Posterior vena cava (tissue), 2 donors: ENCODE data around the gene MYOF. TPM values are rescaled to one million over a fixed set of nuclear protein-coding genes. Genes with fewer than 3 reads are reported as not detected.
"Not testable (repeated sequence)": the region's sequence is repeated elsewhere in the genome, so short reads cannot be mapped to it uniquely, and the experiment has no call there.

Experiments used
- DNase-seq: peaks from one replicate; pipeline ENCODE4 v3.0.0-alpha.2; 2020; ENCODE audit warnings: low spot score
- intact Hi-C, 2 donors: fragments of 100-400 bp; cut with DNase I; formaldehyde crosslinking; loops; one replicate each; pipeline versions ENCODE4 v1.14.1 to v1.14.2; 2022 to 2023
- total RNA-seq, 2 donors: library from RNA; stranded (reverse); fragmentation: NEBNext Ultra II Directional; extraction: Animal tissue kit (Norgen Biotek cat#: 25700); gene quantifications; one replicate each; pipeline ENCODE4 v1.2.1, GENCODE V29; 2021
- donor health status: DM: yes; HTN: yes; CAD: no.
- donor health status: DM: yes; HTN: yes; CAD: no.

MYOF gene
- total RNA-seq, 2 donors from 2014 or later = 182 to 227 TPM

- intact Hi-C loops = loop anchor here in 1 of 2 donors (10.0 kb wide), 2 partner anchors 173 to 203 kb away; no protein-coding TSS in a partner anchor
- DNase-seq = no peak
These were observed 194.4 kb downstream of the MYOF start for GRCh38 chr10:93287775-93288174.

GRCh38 chr10:93284246-93284645 is 197.9 kb downstream of the MYOF start:
- not testable (repeated sequence) for DNase-seq
- intact Hi-C loops = loop anchor here in 1 of 2 donors (10.0 kb wide), 2 partner anchors 169 to 199 kb away; no protein-coding TSS in a partner anchor

GRCh38 chr10:93281367-93281720 is 200.8 kb downstream of the MYOF start:
- DNase-seq = no peak
- intact Hi-C loops = loop anchor here in 1 of 2 donors (10.0 kb wide), 2 partner anchors 167 to 197 kb away; no protein-coding TSS in a partner anchor

- DNase-seq = no peak
- intact Hi-C loops = loop anchor here in 1 of 2 donors (10.0 kb wide), 2 partner anchors 166 to 196 kb away; no protein-coding TSS in a partner anchor
These were observed 201.3 kb downstream of the MYOF start for GRCh38 chr10:93280699-93281366.

- DNase-seq = no peak
- intact Hi-C loops = loop anchor here in 1 of 2 donors (10.0 kb wide), 2 partner anchors 165 to 195 kb away; no protein-coding TSS in a partner anchor
These were observed 201.9 kb downstream of the MYOF start for GRCh38 chr10:93280121-93280698.

- intact Hi-C loops = no loop called here
- DNase-seq = no peak
These were observed 204.8 kb downstream of the MYOF start for GRCh38 chr10:93277360-93277759.

- intact Hi-C loops = no loop called here
- no peak for DNase-seq
These were observed 207.7 kb downstream of the MYOF start for GRCh38 chr10:93274419-93274818.

- intact Hi-C loops = no loop called here
- DNase-seq = no peak
These were observed 209.1 kb downstream of the MYOF start for GRCh38 chr10:93272884-93273675.

- intact Hi-C loops = no loop called here
- no peak for DNase-seq
These were observed 210.8 kb downstream of the MYOF start for GRCh38 chr10:93271347-93271746.

GRCh38 chr10:93269281-93269680 is 212.9 kb downstream of the MYOF start:
- DNase-seq = no peak
- intact Hi-C loops = no loop called here

GRCh38 chr10:93268021-93268420 is 214.1 kb downstream of the MYOF start:
- intact Hi-C loops = no loop called here
- DNase-seq = no peak

- no peak for DNase-seq
- intact Hi-C loops = no loop called here
These were observed 214.6 kb downstream of the MYOF start for GRCh38 chr10:93267521-93267920.

- DNase-seq = no peak
- intact Hi-C loops = no loop called here
These were observed 215.3 kb downstream of the MYOF start for GRCh38 chr10:93266858-93267257.

GRCh38 chr10:93261961-93262610 is 220.0 kb downstream of the MYOF start:
- intact Hi-C loops = no loop called here
- DNase-seq = no peak

GRCh38 chr10:93261089-93261488 is 221.0 kb downstream of the MYOF start:
- no peak for DNase-seq
- intact Hi-C loops = no loop called here

GRCh38 chr10:93259126-93259525 is 223.0 kb downstream of the MYOF start:
- DNase-seq = no peak
- intact Hi-C loops = no loop called here
